ENCODE measurements around the gene DNAJC27. TPM values are rescaled to one million over a fixed set of nuclear protein-coding genes. Genes with fewer than 3 reads are reported as not detected.
"Not testable (repeated sequence)": the region's sequence is repeated elsewhere in the genome, so short reads cannot be mapped to it uniquely, and the experiment has no call there.

DNAJC27 gene
- total and polyA plus RNA-seq, 7 donors: 3.3 to 8.2 (median 7.1) TPM

GRCh38 chr2:25002066-25002465 is 30.3 kb upstream of the DNAJC27 start:
- Histone ChIP-seq H3K4me1 (peaks cover 14% of the 10 kb centered on the region), H3K36me3 (ENCODE audit: insufficient read depth in 1 of 2, low read depth in 1 of 2) (no peaks in the 10 kb centered on the region), H3K4me3 (no peak overlapping the region), H3K9me3 (no peaks in the 10 kb centered on the region), H3K27ac (no peak overlapping the region), H3K27me3 (ENCODE audit: insufficient read depth in 3 of 3, low read length in 2 of 3) (no peaks in the 10 kb centered on the region)
- TF ChIP-seq CTCF (IDR thresholded peaks at IDR 0.05): no peak
- 63 to 79% (median 73%) methylated on average over 1 of the region's 1 CpG for WGBS, 3 donors
- ATAC-seq (no peak), DNase-seq (no peak)
- intact Hi-C loops (cut with DNase I): no loop called here

GRCh38 chr2:25001325-25001637 is 29.5 kb upstream of the DNAJC27 start:
- ATAC-seq: no peak
- H3K4me3 ChIP-seq: no peak overlapping the region
- H3K27me3 ChIP-seq (ENCODE audit: insufficient read depth in 3 of 3, low read length in 2 of 3): no peaks in the 10 kb centered on the region
- no peak for DNase-seq
- WGBS, 3 donors: 75 to 80% (median 80%) methylated on average over 7 of the region's 7 CpGs
- no peaks in the 10 kb centered on the region for H3K9me3 ChIP-seq
- TF ChIP-seq CTCF (IDR thresholded peaks at IDR 0.05): no peak
- H3K36me3 ChIP-seq (ENCODE audit: insufficient read depth in 1 of 2, low read depth in 1 of 2): no peaks in the 10 kb centered on the region
- intact Hi-C loops (cut with DNase I): no loop called here
- no peak overlapping the region for H3K27ac ChIP-seq
- H3K4me1 ChIP-seq: peaks cover 21% of the 10 kb centered on the region

GRCh38 chr2:25000503-25001324 is 29.0 kb upstream of the DNAJC27 start:
- no peaks in the 10 kb centered on the region for H3K36me3 ChIP-seq (ENCODE audit: insufficient read depth in 1 of 2, low read depth in 1 of 2)
- no peak overlapping the region for H3K4me3 ChIP-seq
- 60 to 62% (median 61%) methylated on average over 6 of the region's 6 CpGs for WGBS, 3 donors
- H3K27ac ChIP-seq: peak overlapping the region; percentile 50
- TF ChIP-seq CTCF (IDR thresholded peaks at IDR 0.05): no peak
- peaks cover 21% of the 10 kb centered on the region for H3K4me1 ChIP-seq
- no peaks in the 10 kb centered on the region for H3K27me3 ChIP-seq (ENCODE audit: insufficient read depth in 3 of 3, low read length in 2 of 3)
- no peaks in the 10 kb centered on the region for H3K9me3 ChIP-seq
- ATAC-seq (no peak), DNase-seq (no peak)
- intact Hi-C loops (cut with DNase I): no loop called here

- WGBS, 3 donors: 18 to 35% (median 23%) methylated on average over 4 of the region's 4 CpGs
- Histone ChIP-seq H3K9me3 (no peaks in the 10 kb centered on the region), H3K4me3 (no peak overlapping the region), H3K27me3 (ENCODE audit: insufficient read depth in 3 of 3, low read length in 2 of 3) (no peaks in the 10 kb centered on the region), H3K36me3 (ENCODE audit: insufficient read depth in 1 of 2, low read depth in 1 of 2) (no peaks in the 10 kb centered on the region), H3K27ac (peak overlapping the region; percentile 50), H3K4me1 (peaks cover 21% of the 10 kb centered on the region)
- TF ChIP-seq CTCF (IDR thresholded peaks at IDR 0.05): no peak
- DNase-seq: no peak
- peak in 1 of 4 donors; percentile 24 for ATAC-seq
- intact Hi-C loops (cut with DNase I): no loop called here
Observed at GRCh38 chr2:25000036-25000435, 28.3 kb upstream of the DNAJC27 start.

- WGBS, 3 donors: 84 to 90% (median 85%) methylated on average over 8 of the region's 8 CpGs
- H3K9me3 ChIP-seq; H3K27ac ChIP-seq; H3K4me3 ChIP-seq; intact Hi-C loops (cut with DNase I); H3K27me3 ChIP-seq (ENCODE audit: insufficient read depth in 3 of 3, low read length in 2 of 3); DNase-seq; H3K36me3 ChIP-seq (ENCODE audit: insufficient read depth in 1 of 2, low read depth in 1 of 2); ATAC-seq: not testable (repeated sequence)
- H3K4me1 ChIP-seq: peaks cover 24% of the 10 kb centered on the region
Observed at GRCh38 chr2:24999097-24999496, 27.3 kb upstream of the DNAJC27 start.

Measured in psoas muscle (tissue), 8 donors.